ENCODE data around the gene RUNX3.

RUNX3 gene

DNA sequence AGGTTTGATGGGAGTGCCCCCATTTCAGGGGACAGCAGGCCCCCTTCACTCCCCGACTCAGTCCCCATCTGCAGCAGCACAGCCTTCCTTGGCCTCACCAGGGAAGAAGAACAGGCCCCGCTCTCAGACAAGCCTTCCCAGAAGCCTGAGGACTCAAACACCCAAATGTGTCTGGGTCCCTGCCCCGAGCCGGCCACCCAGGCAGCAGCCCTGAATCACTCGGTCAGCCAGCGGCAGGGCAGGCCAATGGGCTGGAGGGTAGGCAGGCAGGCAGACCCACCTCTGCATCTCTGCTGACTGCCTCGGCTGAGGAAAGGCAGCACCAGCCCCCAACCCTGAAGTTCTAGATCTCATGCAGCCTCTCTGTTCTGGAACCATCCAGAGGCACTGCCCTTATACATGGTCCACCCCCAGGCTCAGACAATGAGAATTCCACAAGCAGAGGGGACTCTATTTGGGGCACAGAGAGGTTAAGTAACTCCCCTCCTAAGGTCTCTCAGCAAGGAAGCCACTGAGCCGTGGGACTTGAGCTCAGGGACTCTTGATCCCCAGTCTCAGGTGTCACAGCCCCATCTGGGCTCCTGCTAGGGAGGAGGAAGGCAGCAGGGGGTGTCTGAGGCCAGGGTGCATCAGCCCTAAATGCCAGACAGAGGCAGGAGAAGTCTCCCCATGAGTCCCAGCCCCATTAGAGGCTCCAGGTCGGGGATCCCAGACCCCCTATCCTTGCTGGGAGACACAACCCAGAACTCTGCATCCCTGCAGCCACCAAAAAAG is 33.2 kb upstream of the RUNX3 start:
- peak in 4 of 6 experiments; percentile 15 to 41 (median 38) for DNase-seq

- no peak for DNase-seq
Observed at GRCh38 chr1:24961961-24962861, 32.1 kb upstream of the RUNX3 start.

DNA sequence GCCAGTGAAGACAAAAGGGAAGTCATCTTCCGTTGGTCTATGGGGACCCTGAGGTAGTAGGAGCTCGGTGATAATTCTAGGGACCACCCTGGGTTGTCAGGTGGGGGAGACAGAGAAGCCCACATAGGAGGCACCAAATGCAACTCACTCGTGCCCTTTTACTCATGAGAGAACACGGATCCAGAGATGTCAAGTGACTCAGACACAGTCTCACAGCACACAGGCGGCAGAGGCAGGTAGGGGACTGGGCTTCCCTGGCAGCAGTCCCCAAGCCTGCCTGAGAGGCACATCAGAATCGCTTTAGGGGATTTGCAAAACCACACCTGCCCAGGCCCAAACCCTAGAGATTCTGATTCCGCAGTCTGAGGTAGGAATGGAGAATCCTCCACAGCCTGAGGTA is 31.3 kb upstream of the RUNX3 start:
- no peak for DNase-seq

DNA sequence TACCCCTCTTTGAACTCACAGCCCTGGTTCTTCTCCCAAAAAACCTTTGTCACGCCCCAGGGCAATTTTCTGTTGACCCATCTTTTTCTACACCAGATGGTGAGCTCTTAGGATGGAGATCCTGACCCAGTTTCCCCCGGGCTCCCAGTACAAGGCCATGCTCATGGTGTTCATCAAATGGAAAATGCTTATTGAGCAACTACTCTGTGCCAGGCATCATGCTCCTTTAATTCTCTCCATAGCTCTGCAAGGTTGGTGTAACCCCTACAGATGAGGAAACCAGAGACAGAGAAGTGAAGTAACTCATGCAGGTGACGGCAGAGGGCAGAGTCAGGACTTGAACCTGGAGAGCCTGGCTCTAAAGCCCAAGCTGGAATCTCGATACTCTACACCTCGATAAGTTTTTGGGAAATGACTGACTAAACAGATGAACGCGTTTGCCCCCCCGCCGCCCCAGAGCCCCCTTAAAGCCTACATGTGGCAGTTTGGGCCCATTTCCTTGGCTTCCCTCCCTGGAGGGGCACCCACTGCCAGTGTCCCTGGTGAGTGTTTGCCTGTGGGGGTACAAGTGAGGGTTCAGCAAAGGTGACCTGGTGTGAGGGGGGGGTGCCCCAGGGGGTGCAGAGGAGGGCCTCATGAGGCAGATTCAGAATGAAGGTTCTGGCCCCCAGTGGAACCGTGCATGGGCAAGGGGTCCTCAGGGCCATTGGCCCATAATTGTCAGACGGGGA is 30.2 kb upstream of the RUNX3 start:
- DNase-seq, result no peak

GRCh38 chr1:24959623-24959975 is 29.5 kb upstream of the RUNX3 start:
- DNase-seq, result no peak

DNA sequence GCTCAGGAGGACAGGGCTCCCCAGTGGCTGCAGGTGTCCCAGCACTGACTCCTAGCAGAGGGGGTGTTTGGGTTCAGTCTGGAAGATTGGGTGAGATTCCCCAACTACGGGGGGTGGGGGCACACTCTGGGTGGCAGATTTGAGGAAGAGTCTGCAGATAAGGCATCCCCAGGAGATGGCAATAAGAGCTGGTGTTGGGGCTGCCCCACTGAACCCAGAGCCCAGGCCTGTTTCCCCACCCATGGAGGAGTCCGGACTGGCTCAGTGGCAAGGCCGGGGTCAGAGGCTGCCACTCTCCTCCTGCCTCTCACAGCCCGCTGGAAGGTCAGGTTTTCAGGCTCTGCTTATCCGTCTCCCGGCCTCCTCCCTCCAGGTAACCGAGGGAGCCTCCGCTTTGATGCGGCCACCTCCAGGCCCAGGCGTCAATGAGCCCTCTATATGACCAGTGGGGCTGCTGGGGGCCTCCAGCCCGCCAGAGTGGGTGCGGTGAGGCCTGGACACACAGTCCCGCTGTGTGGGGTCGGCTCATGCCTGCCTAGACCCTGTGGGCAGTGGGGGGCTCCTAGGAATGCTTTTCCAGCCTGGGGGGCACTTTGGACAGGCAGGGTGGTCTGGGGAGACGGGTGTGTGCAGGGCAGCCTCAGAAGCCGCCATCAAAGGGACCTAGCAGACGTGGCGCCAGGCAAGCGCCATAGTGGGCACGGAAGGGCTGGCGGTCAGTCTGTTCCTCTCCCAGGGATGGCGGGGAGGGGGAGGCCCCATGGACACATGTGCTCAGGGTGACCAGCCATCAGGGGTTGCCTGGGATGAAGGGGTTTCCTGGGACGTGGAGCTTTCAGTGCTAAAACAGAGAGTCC is 28.9 kb upstream of the RUNX3 start:
- DNase-seq, result no peak

- no peak for DNase-seq
Observed at GRCh38 chr1:24957808-24958752, 28.0 kb upstream of the RUNX3 start.

GRCh38 chr1:24957016-24957807 is 27.1 kb upstream of the RUNX3 start:
- no peak for DNase-seq

DNA sequence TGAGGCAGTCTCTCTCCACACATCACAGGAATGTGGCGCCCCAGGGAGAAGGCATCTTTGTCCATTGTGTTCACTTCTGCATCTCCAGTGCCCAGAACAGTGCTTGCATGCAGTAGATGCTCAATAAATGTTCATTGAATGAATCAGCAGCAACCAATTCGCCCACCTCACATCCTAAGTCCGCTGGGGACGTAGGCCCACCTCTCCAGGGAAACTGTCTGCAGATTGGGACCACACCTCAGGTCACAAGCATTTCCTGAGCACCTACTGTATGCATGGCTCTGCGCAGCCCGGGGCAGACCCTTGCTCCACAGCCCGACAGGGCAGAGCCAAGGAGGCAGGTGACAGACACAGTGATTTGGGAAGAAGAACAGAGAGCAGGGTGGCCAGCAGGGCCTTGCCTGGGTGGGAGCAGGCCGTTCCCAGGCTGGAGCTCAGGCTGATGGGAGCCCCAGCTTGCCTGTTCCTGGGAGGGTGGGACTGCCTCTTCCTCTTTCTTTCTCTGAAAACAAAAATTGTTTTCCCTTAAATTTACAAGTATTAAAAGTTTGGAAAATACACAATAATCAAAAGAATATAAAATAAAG is 25.8 kb upstream of the RUNX3 start:
- no peak for DNase-seq

- no peak for DNase-seq
Observed at GRCh38 chr1:24955161-24955560, 25.1 kb upstream of the RUNX3 start.

- no peak for DNase-seq
Observed at GRCh38 chr1:24954631-24955030, 24.6 kb upstream of the RUNX3 start.

- DNase-seq, result peak in 1 of 6 experiments; percentile 15
Observed at GRCh38 chr1:24954022-24954421, 23.9 kb upstream of the RUNX3 start.

- DNase-seq, result peak in 1 of 6 experiments; percentile 9
Observed at GRCh38 chr1:24952413-24952841, 22.4 kb upstream of the RUNX3 start.

DNA sequence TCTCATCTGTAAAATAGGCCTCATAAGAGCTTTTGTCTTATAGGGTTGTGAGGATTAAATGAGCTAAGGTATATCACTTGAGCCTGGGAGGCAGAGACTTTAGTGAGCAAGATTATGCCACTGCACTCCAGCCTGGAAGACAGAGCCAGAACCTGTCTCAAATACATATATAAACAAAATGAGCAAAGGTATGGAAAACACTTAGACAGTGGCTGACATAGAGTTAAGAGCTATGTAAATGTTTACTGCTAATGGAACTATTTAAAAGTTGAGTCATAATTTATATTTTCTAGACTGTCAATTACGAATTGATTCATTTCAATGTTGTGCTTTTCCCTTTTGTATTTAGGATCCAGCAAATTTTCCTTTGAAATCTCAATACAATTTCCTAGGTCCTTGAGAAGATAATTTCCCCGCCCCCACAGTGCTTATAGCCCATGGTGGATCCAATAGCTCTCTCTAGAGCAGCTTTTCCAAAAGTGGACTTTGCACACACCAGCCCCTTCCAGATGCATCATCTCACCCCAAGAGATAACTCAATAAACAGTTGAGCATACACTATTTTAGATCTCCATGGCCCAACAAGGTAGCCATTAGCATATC is 21.8 kb upstream of the RUNX3 start:
- no peak for DNase-seq

DNA sequence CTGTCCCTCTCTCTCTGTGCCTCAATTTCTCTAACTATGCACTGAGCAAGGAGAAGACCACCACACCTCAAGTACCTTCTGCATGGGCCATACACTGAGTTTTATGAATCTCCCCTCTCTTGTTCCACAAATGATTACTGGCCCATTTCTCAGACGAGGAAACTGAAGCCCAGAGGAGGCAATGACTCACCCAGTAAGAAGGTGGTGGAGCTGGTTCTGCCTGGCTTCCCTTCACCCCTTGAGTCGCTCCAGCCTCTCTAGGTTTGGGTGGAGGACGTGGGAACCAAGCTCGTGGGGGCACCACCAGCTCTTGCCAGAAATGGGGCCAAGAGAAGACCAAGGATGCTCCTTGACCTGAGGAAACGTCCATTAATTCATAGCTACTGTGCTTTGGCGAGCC is 21.3 kb upstream of the RUNX3 start:
- no peak for DNase-seq

DNA sequence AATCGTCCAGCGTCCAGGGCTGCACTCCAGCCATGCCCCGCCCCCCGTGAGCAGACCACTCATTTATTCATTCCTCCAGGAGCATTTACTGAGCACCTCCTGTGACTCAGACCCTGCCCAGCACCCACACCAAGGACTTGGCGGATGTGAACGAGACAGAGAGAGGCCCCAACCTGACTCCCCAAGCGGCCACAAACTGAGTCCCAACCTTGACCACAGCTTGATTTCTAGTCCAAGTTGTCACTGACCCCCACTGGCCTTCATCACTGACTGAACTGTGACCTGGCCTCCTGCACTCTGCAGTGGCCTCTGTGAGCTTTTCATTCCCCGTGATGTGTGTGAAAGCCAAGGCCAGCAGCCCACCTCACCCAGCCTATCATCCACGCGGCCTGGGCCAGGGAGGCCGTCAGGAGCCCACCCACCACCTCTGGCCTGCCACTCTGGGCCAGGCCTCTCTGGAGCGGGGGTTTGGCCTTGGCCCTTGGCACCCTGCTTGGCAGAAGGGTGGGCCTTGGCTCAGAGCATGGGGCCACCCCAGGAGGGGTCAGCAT is 19.3 kb upstream of the RUNX3 start:
- no peak for DNase-seq

DNA sequence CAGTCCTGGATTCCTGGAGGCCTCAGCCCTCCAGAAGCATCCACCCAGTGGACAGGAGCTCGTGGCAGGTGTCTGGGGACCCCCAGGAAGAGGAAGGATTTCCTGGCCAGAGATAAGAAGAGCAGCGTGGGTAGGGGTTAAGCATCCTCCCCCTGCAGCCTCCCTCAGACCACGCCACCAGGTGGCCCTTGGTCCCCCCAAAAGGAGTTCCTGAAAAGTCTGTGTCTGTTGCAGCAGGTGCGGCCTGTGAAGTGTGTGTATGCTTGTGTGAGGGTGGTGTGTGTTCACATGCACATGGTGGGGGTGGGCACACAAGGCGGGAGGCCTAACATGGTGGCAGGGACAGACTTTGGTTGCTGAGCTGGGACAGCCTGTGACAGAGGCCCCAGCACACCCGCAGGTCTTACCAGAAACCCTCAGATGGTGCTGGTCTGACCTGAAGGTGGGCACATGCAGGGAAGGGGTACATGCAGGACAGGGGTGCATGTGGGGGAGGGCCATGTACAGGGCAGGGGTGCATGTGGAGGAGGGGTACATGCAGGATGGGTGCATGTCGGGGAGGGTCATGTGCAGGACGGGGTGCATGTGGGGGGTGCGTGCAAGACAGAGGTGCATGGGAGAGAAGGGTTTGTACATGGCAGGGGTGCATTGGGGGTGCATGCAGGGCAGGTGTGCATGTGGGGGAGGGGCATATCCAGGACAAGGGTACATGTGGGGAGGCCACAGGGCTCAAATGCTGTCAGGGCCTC is 18.2 kb upstream of the RUNX3 start:
- no peak for DNase-seq

DNA sequence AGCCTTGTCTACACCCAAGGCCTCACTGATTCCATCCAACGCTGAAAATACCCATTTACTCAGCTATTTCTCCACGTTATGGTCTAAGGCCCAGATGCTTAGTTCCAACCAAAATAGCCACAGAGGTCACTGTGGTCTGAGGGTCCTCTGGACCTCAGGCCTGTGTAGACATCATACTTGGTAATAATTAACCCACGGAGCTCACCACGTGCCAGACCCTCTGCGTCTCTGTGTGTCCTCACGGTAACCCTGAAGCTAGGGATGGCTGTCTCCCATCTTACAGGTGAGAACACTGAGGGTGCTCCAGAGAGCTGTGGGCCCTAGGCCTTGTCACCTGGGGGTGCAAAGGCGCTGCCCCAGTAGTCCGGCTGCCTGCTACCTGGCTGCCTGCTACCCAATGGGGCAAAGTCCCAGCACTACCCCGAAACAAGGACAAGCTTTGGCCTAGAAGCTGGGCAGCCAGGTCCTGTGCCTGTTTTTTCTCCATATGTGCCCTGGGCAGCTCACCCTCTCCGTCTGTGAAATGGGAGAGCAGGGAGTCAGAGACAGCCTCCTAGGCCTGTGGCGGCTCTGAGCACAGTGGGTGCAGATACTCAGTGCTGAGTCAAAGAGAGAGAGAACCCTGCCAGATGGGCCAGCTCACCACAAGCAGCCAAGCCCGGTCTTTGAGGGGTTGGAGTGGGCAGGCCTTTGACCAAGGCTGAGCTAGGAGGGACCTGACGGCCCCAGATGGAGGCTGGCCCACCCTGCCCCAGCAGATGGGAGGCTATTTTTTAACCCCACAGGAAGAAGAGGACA is 17.0 kb upstream of the RUNX3 start:
- DNase-seq, result no peak

All from stimulated activated naive CD4-positive, alpha-beta T cell (primary cell).